Right cardiac atrium (tissue), 5 donors: ENCODE results near the gene DCP1A. TPM values are rescaled to one million over a fixed set of nuclear protein-coding genes. Genes with fewer than 3 reads are reported as not detected.
"Not testable (repeated sequence)": the region's sequence is repeated elsewhere in the genome, so short reads cannot be mapped to it uniquely, and the experiment has no call there.

ENCODE experiments used
- ATAC-seq, 2 donors: fragments of 200-7000 bp; cut with Tn5 transposase; one replicate each; pipeline versions ENCODE4 v1.8.0 to v1.9.1; 2020; ENCODE audit warnings: moderate library complexity in 2 of 2, mild to moderate bottlenecking in 1 of 2
- DNase-seq, 3 donors: peaks; one replicate each; pipeline ENCODE4 v3.0.0-alpha.2; 2020
- H3K27ac ChIP-seq: one replicate; pipeline ENCODE4 v1.5.1; 2013; ENCODE audit warnings: mild to moderate bottlenecking, low read length, control low read depth, moderate library complexity
- H3K27me3 ChIP-seq: one replicate; pipeline ENCODE4 v1.6.1; 2013; ENCODE audit not compliant: control insufficient read depth, insufficient read depth
- H3K4me1 ChIP-seq: one replicate; pipeline ENCODE4 v1.6.1; 2013; ENCODE audit warnings: low read length; ENCODE audit not compliant: control insufficient read depth, insufficient read depth
- H3K4me3 ChIP-seq: one replicate; pipeline ENCODE4 v1.5.1; 2013; ENCODE audit warnings: low read length, control low read depth
- H3K9me3 ChIP-seq: one replicate; pipeline ENCODE4 v1.6.1; 2013; ENCODE audit warnings: low read length; ENCODE audit not compliant: control insufficient read depth
- WGBS: extraction: QIAGEN DNeasy Blood & Tissue Kit; methylation state at CpG from one replicate; pipeline ENCODE4 v1.1.7; 2013; 5-methylcytosine and 5-hydroxymethylcytosine counted together
- intact Hi-C, 4 donors: fragments of 100-400 bp; cut with DNase I; formaldehyde crosslinking; loops; one replicate each; pipeline versions ENCODE4 v1.11.0 to v1.14.0; 2022 to 2023
- long read RNA-seq, 4 donors: library from polyadenylated mRNA; unstranded; transcript quantifications; one replicate each; pipeline ENCODE4 v2.0.0, GENCODE V29; 2020 to 2021
- polyA plus RNA-seq: library from polyadenylated mRNA; stranded (reverse); fragments of 200-250 nt; gene quantifications from one replicate; pipeline ENCODE4 v1.2.3, GENCODE V29; 2013
- total RNA-seq, 4 donors: library from RNA; stranded (reverse); fragmentation: NEBNext Ultra II Directional; extraction: Animal tissue kit (Norgen Biotek cat#: 25700); gene quantifications; one replicate each; pipeline ENCODE4 v1.2.1, GENCODE V29; 2021
- donor health status: healthy with polysubstance abuse.
- donor health status: DM: no; HTN: yes; CAD: no.
- donor health status: DM: no; HTN: no; CAD: no.
- donor health status: DM: no; HTN: yes; CAD: no; lungs with severe emphysema.
- donor health status: DM: yes; HTN: yes; CAD: no.

Gene DCP1A
- total RNA-seq (10 to 100 TPM; 21.6 to 28.7 (median 22.1) TPM), polyA plus RNA-seq (6.0 TPM)
- long read RNA-seq, donor 1, full-length matches to known transcripts: 34 of 52 reads
- long read RNA-seq, donor 1, partial matches to known transcripts: 8 of 52 reads
- long read RNA-seq, donor 1, other reads (novel, unspliced or antisense): 10 of 52 reads
- long read RNA-seq, donor 2, full-length matches to known transcripts: 12 of 16 reads
- long read RNA-seq, donor 2, partial matches to known transcripts: 2 of 16 reads
- long read RNA-seq, donor 2, other reads (novel, unspliced or antisense): 2 of 16 reads
- long read RNA-seq, donor 3, full-length matches to known transcripts: 31 of 47 reads
- long read RNA-seq, donor 3, partial matches to known transcripts: 6 of 47 reads
- long read RNA-seq, donor 3, other reads (novel, unspliced or antisense): 10 of 47 reads
- long read RNA-seq, donor 4, full-length matches to known transcripts: 12 of 13 reads
- long read RNA-seq, donor 4, partial matches to known transcripts: 0 of 13 reads
- long read RNA-seq, donor 4, other reads (novel, unspliced or antisense): 1 of 13 reads

- no peaks in the 10 kb centered on the region for H3K4me1 ChIP-seq
- peak; percentile 96 to 98 (median 97) for DNase-seq
- no peaks in the 10 kb centered on the region for H3K27me3 ChIP-seq
- intact Hi-C loops: no loop called here
- peak within 1 kb of the TSS; percentile 94 for H3K4me3 ChIP-seq
- under 1% methylated on average over 61 of the region's 61 CpGs for WGBS
- H3K9me3 ChIP-seq: no peaks in the 10 kb centered on the region
- H3K27ac ChIP-seq: peak within 1 kb of the TSS; percentile 95
- peak; percentile 99 for ATAC-seq
Observed at GRCh38 chr3:53347261-53348064, at the start of gene DCP1A. DCP1A (minus strand) TSS chr3:53347543; CDS start chr3:53347517, 26 bp downstream.

GRCh38 chr3:53384465-53385423 is 37.4 kb upstream of the DCP1A start:
- Histone ChIP-seq H3K27me3 (no peaks in the 10 kb centered on the region), H3K27ac (no peak overlapping the region), H3K4me1 (no peaks in the 10 kb centered on the region), H3K9me3 (no peaks in the 10 kb centered on the region), H3K4me3 (no peak overlapping the region)
- DNase-seq (no peak), ATAC-seq (no peak)
- intact Hi-C loops: no loop called here
- 62% methylated on average over 6 of the region's 6 CpGs for WGBS

GRCh38 chr3:53382106-53382505 is 34.8 kb upstream of the DCP1A start:
- intact Hi-C loops: no loop called here
- no peaks in the 10 kb centered on the region for H3K27me3 ChIP-seq
- H3K27ac ChIP-seq: no peak overlapping the region
- H3K9me3 ChIP-seq: no peaks in the 10 kb centered on the region
- 91% methylated on average over 4 of the region's 4 CpGs for WGBS
- no peak for DNase-seq
- H3K4me1 ChIP-seq: no peaks in the 10 kb centered on the region
- no peak overlapping the region for H3K4me3 ChIP-seq
- no peak for ATAC-seq

- Histone ChIP-seq H3K9me3 (no peaks in the 10 kb centered on the region), H3K27ac (no peak overlapping the region), H3K4me1 (no peaks in the 10 kb centered on the region), H3K4me3 (no peak overlapping the region), H3K27me3 (no peaks in the 10 kb centered on the region)
- WGBS: 31% methylated on average over 1 of the region's 1 CpG
- no peak for DNase-seq
- no peak for ATAC-seq
- intact Hi-C loops: no loop called here
Observed at GRCh38 chr3:53380306-53380705, 33.0 kb upstream of the DCP1A start.

- ATAC-seq (no peak), DNase-seq (no peak)
- Histone ChIP-seq H3K9me3 (no peaks in the 10 kb centered on the region), H3K4me3 (no peak overlapping the region), H3K27ac (no peak overlapping the region), H3K4me1 (no peaks in the 10 kb centered on the region), H3K27me3 (no peaks in the 10 kb centered on the region)
- intact Hi-C loops: loop anchor here in 2 of 4 donors (10.0 kb wide), 1 partner anchor 335 kb away; no protein-coding TSS in a partner anchor
- WGBS: 56% methylated on average over 1 of the region's 1 CpG
Observed at GRCh38 chr3:53379898-53380297, 32.6 kb upstream of the DCP1A start.

- DNase-seq (no peak), ATAC-seq (no peak)
- intact Hi-C loops: loop anchor here in 2 of 4 donors (10.0 kb wide), 1 partner anchor 337 kb away; no protein-coding TSS in a partner anchor
- 72% methylated on average over 4 of the region's 4 CpGs for WGBS
- H3K27me3 ChIP-seq: no peaks in the 10 kb centered on the region
- no peaks in the 10 kb centered on the region for H3K4me1 ChIP-seq
- no peaks in the 10 kb centered on the region for H3K9me3 ChIP-seq
- no peak overlapping the region for H3K27ac ChIP-seq
- no peak overlapping the region for H3K4me3 ChIP-seq
Observed at GRCh38 chr3:53377794-53378193, 30.5 kb upstream of the DCP1A start.

GRCh38 chr3:53376679-53377078 is 29.3 kb upstream of the DCP1A start:
- Histone ChIP-seq H3K4me3 (no peak overlapping the region), H3K27ac (no peak overlapping the region), H3K27me3 (no peaks in the 10 kb centered on the region), H3K4me1 (no peaks in the 10 kb centered on the region), H3K9me3 (no peaks in the 10 kb centered on the region)
- DNase-seq: no peak
- 73% methylated on average over 3 of the region's 3 CpGs for WGBS
- intact Hi-C loops: loop anchor here in 2 of 4 donors (10.0 kb wide), 1 partner anchor 338 kb away; no protein-coding TSS in a partner anchor
- ATAC-seq: no peak

GRCh38 chr3:53375019-53375418 is 27.7 kb upstream of the DCP1A start:
- Histone ChIP-seq H3K4me3 (no peak overlapping the region), H3K4me1 (no peaks in the 10 kb centered on the region), H3K27ac (no peak overlapping the region), H3K9me3 (no peaks in the 10 kb centered on the region), H3K27me3 (no peaks in the 10 kb centered on the region)
- DNase-seq: peak; percentile 59 to 84 (median 73)
- peak; percentile 83 to 85 for ATAC-seq
- intact Hi-C loops: loop anchor here in 2 of 4 donors (10.0 kb wide), 1 partner anchor 340 kb away; no protein-coding TSS in a partner anchor
- WGBS: 55% methylated on average over 8 of the region's 8 CpGs

- 66% methylated on average over 13 of the region's 17 CpGs for WGBS
- H3K27me3 ChIP-seq, ATAC-seq, H3K9me3 ChIP-seq, H3K27ac ChIP-seq, H3K4me3 ChIP-seq, DNase-seq, H3K4me1 ChIP-seq: not testable (repeated sequence)
- intact Hi-C loops: loop anchor here in 2 of 4 donors (10.0 kb wide), 1 partner anchor 344 kb away; no protein-coding TSS in a partner anchor
Observed at GRCh38 chr3:53370719-53371118, 23.4 kb upstream of the DCP1A start.

- Histone ChIP-seq H3K27ac (no peak overlapping the region), H3K4me1 (no peaks in the 10 kb centered on the region), H3K27me3 (no peaks in the 10 kb centered on the region), H3K4me3 (no peak overlapping the region), H3K9me3 (no peaks in the 10 kb centered on the region)
- WGBS: 96% methylated on average over 3 of the region's 3 CpGs
- intact Hi-C loops: no loop called here
- no peak for DNase-seq
- ATAC-seq: no peak
Observed at GRCh38 chr3:53361852-53362251, 14.5 kb upstream of the DCP1A start.
